Panc1 (cell line): ENCODE data around the gene KASH5.

Experiments
- POLR2AphosphoS5 ChIP-seq: IDR thresholded peaks from 2 replicates; pipeline ENCODE4 v1.6.1; 2012; ENCODE audit warnings: mild to moderate bottlenecking, low read depth, low read length, moderate library complexity
- TCF7L2 ChIP-seq: IDR thresholded peaks from 2 replicates; pipeline ENCODE4 v1.6.1; 2011; ENCODE audit warnings: mild to moderate bottlenecking, low read depth, low read length, inconsistent platforms
- TF ChIP-seq, protein P1 (sequence below): fragments of 450-650 bp; IDR thresholded peaks from 2 replicates; pipeline ENCODE4 v1.5.1; 2017; ENCODE audit warnings: mild to moderate bottlenecking

GRCh38 chr19:49434907-49435583 is 47.0 kb downstream of the KASH5 start:
- TF ChIP-seq, protein P1, sequence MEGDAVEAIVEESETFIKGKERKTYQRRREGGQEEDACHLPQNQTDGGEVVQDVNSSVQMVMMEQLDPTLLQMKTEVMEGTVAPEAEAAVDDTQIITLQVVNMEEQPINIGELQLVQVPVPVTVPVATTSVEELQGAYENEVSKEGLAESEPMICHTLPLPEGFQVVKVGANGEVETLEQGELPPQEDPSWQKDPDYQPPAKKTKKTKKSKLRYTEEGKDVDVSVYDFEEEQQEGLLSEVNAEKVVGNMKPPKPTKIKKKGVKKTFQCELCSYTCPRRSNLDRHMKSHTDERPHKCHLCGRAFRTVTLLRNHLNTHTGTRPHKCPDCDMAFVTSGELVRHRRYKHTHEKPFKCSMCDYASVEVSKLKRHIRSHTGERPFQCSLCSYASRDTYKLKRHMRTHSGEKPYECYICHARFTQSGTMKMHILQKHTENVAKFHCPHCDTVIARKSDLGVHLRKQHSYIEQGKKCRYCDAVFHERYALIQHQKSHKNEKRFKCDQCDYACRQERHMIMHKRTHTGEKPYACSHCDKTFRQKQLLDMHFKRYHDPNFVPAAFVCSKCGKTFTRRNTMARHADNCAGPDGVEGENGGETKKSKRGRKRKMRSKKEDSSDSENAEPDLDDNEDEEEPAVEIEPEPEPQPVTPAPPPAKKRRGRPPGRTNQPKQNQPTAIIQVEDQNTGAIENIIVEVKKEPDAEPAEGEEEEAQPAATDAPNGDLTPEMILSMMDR: no peak
- TF ChIP-seq POLR2AphosphoS5 (no peak), TCF7L2 (no peak)
